HG03097 (cell line): ENCODE measurements around the gene ETS1.

ENCODE experiments used
- ATAC-seq: cut with Tn5 transposase; IDR thresholded peaks from one replicate; pipeline ENCODE4 v1.9.1; 2021; ENCODE audit not compliant: unreplicated experiment, low FRiP score

ETS1 gene

DNA sequence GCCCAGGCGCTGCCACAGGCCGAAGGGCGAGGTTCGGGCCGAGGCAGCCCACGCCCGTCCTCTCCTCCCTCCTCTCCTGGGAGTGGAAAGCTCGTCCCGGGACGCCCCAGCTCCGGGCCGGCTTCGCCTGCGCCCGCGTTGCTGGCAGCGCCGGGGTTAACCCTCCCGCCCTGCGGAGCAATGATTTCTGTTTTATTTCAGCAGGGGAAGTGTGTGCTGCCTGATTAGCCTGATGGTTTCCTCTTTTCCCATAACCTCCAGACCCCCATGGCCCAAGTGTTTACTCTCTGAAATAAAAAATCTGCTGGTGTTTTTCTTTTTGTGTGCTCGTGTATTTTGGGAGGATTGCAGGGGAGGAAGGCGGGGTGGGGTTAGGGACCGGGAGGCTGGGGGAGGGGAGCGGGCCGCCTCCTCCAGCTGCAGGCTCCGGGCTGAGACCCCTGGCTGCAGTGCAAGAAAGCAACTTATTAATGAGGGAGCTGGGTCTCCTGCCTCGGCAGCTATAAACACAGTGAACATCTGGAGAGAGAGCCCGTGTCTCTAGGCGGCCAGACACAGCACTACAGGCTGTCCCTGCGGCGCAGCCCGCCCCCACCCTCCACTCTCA is 38.6 kb downstream of the ETS1 start:
- no peak for ATAC-seq

DNA sequence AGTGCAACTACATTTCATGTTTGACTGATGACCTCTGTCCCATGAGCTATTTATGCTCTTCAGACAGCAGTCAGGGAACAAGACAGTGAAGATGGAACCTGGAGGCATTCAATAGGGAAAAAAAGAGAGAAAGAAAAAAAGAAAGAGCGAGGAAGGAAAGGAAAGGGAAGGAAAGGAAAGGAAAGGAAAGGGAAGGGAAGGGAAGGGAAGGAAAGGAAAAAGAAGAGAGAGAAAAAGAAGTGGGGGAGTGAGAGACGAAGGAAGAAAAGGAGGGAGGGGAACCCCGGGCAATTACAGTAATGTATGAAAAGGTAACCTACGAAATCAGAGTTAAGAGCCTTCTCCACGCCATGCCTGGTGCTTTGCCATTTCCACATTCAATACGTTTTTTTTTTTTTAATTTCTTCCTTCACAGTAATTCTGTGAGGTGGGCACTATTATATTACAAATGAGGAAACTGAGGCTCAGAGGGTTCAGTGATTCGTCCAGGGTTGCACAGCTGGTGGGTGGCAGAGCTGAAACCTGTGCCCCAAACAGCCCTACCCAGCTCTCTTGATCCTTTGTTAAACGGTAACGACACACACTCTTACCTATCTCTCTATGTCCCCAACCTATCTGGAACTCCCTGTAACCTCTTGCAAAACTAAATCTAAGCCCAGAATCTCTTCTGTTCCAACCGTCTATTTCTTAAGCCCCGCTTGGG is 39.3 kb downstream of the ETS1 start:
- ATAC-seq: no peak

DNA sequence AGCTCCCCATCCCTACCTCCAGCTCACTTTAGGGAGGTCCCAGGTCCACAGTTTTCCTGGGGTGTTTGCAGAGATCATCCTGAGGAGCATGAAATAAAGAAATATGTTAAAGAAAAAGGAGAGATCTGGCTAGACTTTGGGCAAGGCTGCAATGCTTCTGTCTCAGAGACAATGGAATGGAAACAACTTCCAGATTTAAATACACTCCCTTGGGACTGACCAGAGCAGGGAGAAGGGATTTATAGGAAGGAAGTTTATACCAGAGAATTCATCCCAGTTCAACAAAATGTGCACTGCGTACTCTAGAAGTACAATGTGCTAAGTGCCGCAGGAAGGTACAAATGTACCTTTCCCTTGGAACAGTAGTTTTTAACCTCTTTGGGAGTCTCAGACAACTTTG is 40.4 kb downstream of the ETS1 start:
- ATAC-seq: no peak

DNA sequence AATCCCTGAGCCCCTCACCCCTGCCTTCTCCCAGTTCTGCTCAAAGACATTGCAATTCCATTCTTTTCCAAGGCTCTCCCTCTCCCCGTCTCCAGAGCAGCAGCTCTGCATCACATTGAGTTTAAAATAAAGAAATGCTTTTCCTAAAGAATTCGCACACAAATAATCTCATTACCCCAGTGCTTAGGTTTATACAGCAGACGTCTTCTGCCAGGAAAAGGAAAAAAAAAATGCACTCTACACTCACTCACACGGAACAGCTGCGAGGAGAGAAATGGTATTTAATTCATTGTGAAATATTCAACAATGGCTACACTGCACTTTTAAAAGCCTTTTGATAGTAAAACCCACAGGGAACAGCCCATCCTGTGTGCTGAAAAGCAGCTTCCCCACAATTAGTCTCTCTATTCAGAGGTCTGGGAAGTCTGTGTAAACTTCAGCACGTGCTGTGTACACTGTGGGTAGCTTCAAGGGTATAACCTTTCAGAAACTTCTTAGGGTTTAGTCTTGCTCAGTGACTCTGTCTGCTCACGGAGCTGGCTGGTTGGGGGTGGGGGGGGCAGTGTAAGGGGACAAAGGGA is 42.8 kb downstream of the ETS1 start:
- ATAC-seq: no peak

DNA sequence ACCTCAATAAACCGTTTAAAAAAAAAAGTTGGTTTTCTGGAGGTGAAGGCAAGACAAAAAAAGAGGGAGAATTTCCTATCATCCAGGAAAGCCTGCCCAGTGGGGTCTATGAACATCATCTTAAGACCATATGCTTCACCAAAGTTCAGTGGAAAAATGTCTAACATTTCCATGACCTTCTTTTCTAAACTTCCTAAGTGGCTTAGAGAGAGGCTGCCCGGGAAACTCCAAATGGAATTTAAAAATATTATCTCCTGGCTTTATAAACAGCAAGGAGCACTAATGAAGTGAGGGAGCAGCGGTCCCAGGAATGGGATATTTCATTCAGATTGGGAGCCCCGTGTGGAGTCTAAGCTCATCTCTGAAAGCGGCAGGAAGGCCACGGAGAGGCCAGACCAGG is 46.9 kb downstream of the ETS1 start:
- no peak for ATAC-seq

DNA sequence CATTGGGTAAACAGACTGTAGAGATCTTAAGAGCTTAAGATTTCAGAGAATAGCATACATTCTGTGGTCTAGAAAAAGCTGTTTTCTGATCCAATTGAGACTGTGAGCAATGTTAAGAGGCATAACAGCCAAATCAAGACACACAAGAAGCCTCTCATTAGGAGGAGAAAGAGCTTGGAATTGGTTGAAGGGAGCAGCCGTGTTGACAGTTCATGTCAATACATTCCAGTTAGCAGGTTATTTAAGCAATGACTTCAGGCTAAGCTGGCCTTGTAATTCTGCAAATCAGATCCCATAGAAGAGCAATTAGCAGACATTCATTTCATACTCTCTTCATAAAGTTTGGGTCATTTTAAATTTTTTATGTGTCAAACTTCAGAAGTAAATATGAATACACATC is 50.9 kb downstream of the ETS1 start:
- ATAC-seq: no peak

DNA sequence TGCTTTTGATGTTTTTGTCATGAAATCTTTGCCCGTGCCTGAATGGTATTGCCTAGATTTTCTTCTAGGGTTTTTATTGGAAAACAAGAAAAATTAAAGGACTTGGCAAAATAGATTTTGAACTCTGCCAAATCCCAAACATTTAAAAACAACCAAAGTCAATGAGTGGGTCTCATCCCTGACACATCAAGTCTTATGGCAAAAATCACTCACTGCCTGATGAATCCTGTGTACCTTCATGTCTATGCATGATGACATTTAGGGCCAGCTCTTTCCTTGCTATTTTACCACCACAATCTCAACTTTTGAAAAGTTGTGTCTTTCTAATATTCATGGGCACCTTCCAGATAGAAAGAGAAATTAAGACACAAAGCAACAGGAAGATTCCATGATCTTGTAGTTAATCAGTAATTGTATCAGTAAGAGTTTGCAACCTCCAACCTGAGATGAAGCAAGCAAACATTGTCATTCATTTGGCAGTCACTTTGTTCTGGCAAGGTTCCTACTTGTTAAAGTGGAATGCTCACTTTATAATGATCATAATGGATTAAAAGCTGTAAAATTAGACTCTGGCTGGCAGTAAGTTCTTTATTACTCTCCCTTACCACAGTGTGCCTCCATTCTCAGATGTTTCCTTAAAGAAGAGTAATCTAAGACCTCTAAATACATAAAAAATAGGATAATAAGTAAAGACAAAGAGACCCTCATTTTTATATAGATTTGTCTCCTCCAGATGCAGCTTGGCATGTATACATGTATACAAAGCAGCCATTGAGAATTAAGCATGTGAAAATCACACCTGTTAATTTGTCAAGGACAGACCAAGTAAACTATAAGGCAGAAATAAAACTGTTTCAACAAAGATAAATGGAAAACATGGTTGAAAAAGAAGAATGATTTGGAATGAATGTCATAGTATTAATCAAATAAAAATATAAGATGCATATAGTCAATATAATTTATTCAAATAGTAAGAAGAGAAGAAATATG is 51.6 kb downstream of the ETS1 start:
- no peak for ATAC-seq

DNA sequence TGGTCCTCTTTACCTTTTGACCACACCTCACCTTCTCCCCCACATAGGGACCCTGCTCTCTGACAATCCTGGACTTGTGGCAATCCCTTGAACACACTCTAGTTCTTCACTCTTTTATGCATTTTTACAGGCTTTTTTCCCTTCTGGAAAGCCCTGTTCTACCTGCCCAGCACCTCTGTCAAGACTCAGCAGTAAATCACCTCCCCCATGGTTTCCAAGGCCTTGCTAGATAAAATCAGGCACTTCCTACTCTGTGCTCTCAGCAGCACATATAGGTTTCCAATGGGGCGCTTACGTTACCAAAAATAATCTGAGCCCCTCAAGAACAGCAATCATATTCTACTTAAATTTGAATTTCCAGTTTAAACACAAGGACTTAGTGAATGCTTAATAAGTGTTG is 53.9 kb downstream of the ETS1 start:
- no peak for ATAC-seq

DNA sequence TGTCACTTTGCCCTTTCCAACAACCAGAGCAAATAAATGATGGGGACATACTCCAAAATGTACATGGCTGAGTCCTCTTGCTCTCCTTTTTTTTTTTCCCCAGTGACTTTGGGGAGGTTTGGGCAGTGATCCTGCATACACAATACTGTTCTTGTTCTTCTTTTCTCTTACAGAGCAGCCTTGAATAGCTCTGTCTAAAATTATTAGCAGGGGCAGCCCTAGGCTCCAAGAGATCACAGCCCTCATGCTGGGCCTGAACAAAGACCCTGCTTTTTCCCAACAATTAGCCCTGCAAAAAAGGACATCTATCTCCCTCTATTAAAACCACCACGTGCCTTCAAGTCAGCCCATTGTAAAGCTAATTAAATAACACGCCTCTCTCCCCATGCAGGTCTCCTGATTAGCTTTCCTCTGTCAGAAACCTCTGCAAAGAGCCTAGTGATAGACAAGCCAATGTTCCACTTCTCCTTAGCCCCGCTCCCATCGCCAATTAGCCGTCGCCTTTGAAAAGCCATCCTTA is 54.7 kb downstream of the ETS1 start:
- ATAC-seq: no peak

DNA sequence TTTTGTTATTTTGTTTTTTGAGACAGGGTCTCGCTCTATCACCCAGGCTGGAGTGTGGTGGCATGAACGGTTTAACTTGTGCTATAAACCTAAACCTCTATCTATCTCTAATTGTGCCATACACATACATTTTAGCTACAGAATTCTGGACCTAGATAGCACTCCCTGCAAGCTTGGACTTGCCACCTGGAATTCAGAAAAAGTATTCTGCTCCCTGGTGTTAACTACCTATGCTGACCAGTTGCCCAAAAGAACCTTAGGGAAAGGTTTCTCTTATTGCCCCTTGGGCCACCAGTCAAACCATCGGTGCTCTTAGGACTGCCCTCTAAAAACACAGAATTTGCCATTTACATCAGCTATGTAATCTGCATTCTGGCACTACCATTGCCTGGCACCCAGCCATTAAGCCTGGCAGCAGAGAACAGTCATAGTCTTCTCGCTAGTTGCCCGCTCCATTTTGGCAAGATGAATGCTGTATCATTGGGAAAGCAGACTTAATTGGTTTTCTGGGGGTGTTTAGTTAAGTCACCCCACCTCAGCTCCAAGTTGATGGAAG is 55.3 kb downstream of the ETS1 start:
- ATAC-seq: no peak

DNA sequence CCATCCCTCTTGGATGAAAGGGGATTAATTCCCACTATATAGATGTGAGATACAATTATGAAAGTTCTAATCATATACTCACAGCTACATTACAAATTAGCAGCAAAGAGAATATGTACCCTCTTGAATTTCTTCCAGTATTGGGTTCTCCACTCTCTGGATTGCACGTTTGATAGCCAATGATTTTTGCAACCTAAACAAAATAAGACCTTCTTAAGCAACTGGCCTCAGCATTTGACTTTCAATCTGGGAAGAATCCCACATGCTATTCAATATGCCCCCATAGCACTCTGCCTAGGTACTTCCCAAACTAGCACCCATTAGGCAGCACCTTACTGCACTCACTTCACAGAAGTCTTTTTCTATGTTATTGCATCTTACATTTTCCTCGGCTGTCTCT is 55.8 kb downstream of the ETS1 start:
- ATAC-seq: no peak

DNA sequence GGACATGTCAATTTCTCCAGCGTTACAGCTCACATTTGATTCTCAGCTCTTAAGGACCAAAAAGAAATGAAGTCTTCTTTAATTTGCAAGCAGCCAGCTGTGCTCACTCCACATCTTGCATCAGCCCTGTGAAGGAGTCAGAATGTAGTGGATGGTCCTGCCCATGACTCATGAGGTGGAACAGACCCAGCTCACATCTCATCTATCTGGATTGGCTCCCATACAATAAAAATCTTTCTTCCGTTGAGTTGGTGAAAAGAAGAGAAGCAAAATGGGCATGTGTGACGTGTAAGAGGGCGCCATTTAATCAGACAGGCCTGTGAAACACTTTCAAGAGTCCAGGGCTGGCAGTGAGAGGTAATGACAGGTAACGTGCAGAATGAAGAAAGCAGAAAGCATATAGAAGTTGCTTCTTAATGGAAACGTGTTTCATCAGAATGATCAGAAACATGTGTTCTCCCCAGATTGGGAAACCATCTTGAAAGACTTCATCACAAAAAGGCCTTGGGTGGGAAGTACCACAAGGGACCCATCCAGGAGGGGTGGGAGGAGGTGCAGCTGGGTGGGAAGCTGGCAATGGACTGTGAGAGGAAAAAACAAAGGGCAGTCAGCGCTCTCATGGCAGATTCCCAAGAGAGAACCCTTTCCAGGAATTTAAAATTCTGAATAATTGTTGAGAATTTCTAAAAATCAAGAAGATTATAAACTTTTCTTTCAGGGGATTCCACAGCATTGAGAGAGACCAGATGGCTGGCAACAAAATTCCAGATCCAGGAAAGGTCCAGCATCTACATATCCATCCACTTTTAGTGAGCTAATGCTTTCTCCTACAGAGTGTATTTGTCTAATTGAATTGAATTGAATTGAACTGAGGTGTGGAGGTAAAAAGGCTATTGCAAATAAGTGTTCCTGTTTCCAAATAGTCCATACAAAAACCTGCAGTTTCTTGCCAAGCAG is 57.0 kb downstream of the ETS1 start:
- no peak for ATAC-seq

DNA sequence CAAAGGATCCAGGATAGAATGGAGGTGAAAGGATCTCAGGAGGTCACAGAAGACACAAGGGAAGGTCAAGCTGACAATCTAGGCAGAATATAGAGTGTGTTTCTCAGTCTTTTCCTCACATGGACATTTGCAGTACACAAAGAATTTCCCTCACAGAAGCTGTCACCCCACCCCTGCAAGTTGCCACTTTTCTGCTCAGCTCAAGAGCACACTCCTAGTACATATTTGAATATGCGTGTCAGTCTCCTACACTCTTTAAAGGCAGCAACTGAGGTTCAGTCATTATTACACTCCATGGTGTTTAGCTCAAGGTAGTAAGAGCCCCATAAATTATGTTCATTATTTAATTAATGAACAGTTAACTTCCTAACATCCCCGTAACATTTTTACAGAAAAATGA is 59.1 kb downstream of the ETS1 start:
- no peak for ATAC-seq

DNA sequence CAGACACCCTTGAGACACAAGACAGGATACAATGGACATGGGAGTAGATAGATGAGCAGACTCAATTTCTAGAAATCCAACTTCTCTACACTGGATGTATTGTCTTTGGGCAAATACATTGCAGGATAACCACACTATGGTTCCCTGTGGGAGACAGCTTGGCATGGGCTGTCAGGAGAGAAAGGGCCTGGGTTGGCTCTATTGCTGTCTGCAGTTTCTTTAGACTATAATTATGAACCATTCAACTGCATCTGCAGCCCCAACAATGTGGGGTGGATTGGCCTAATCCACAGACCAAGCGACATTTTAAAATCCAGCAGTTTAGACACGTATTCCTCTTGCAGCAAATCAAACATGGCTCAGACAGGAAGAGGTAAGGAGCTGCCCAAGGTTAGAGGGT is 60.3 kb downstream of the ETS1 start:
- ATAC-seq: no peak

DNA sequence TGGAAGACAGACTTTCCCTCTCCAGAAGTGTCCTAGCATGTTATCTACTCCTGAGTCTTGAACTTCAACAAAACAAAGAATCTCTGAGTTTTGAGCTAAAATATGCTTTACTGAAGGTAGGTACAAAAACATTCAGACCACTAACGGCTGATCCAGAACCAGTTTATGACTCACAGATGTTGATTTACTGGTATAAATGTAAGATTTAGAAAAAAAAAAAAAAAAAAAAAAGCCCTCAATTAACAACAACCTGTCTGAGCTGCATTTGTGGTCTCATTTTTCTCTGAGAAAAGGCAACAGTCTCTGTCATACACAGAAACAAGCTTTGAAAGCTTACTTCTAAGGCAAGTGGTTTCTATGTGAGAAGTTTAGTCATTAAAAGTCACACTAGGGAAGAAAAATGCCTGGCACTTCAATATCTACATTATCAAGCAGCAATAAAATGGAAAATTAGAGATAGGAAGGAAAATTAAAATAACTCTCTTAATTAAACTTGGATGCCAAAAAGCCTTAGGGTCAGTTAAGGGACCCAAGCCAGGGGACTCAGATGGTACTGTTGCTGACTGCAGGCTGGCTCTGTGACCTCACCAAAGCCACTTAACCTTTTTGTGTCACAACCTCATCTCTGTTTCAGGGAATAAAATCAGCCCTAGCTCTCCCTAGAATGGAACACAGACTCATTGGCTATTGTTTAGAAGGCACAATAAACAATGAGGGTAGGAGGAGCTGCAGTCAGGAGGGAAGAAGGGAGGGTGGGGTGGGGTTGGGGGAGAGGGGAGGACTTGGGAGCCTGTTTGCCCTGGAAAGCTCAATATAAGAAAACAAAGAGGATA is 61.7 kb downstream of the ETS1 start:
- ATAC-seq: no peak

DNA sequence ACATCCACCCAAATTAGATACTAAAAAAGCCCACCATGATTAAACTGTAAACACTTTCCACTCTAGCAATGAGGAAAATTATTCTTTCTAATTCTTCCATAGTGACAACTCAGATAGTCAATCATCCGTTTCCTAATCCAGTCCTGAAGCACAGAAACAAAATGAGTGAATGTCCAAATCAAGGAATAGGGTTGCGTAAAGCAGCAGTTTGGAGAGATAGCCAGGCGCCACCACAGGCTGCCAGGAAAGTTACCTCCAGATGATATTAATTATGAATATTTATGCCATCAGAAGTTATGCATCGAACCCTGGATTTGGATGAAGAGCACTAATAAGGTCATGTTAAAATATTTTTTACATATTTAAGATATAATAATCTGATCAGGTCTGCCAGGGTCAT is 63.2 kb downstream of the ETS1 start:
- no peak for ATAC-seq

DNA sequence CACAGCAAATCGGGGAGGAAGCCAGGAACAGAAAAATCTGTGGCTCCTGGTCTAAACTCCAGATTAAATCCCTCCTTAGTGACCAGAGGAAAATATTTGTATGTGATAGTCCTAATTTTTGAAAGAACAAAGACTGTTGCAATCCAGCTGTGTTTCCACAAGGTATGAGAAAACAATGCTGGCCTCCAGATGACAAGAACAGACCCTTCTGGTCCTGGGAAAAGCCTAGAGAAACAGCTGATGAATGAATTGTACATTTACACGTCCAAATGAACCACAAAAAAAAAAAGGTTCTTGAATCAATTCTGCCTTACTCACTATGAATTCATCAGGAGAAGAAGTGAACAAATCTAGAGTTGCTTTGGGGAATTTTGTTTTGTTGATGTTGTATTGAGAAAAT is 63.7 kb downstream of the ETS1 start:
- no peak for ATAC-seq

DNA sequence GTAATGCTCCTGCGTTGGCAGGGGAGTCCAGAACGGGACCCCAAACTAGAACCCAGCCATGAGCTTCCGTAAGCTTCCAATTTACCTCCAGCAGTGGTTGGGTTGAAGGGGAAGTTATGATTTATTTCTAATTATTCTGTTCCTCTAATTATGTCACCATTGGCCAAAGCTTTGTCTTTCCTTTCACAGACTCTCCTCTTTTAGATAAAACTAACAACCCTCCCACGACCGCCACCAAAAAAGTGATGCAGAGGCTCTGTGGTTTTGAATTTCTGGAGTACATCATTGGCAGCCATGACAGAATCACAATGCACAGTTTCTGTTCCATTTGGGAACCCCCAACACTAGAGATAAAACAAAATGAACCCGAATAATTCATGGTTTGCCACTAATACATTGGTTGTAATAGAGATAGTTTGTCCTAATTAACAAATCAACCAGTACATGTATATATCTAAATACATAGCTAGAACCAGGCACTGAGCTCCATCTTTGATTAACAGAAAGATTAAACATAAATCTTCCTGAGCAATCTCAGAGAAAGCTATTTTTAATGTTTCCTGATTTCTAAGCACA is 64.3 kb downstream of the ETS1 start:
- no peak for ATAC-seq
